HL-60/S4 treated with phorbol 12-myristate 13-acetate at 8.2 ng/mL for 4 days and 3 days (cell line): ENCODE measurements around the gene TTYH3.

Experiments
- in situ Hi-C: fragments of 300-500 bp; cut with MboI; formaldehyde crosslinking; loops from 2 replicates; pipeline ENCODE4 v1.15.0; 2022; ENCODE audit warnings: low sequenced_read_pairs

Gene TTYH3

DNA sequence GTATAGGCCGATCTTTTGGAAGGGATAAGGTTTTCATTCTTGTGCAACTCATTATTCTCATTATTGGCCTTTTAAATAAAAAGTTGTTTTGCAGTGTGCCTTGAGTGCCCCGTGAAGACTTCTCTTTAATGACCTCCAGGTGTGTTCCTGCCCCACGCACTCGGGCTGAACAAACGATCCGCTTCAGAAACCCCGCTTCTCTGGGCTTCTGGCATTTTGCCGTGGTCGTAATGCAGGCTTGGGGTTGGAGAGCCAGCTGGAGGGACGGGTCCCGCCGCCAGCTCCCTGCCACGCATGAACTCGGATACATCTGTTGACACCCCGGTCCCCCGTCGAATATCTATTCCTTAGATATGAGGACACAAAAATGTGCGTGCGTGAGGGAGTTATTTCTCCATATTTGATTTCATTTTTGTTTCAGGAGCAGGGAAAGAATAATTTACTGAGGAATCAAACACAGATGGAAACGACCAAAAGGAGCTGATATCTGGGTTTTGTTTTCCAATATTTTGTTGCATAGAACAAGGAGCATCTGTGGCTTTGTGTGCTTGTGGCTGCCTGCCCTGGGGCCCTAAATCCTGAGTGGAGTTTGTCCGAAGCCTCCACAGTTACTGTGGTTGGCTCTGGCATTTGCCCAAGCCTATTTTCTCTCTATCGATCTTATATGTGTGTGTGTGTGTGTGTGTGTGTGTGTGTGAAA is 17.0 kb upstream of the TTYH3 start:
- in situ Hi-C loops, result no loop called here

DNA sequence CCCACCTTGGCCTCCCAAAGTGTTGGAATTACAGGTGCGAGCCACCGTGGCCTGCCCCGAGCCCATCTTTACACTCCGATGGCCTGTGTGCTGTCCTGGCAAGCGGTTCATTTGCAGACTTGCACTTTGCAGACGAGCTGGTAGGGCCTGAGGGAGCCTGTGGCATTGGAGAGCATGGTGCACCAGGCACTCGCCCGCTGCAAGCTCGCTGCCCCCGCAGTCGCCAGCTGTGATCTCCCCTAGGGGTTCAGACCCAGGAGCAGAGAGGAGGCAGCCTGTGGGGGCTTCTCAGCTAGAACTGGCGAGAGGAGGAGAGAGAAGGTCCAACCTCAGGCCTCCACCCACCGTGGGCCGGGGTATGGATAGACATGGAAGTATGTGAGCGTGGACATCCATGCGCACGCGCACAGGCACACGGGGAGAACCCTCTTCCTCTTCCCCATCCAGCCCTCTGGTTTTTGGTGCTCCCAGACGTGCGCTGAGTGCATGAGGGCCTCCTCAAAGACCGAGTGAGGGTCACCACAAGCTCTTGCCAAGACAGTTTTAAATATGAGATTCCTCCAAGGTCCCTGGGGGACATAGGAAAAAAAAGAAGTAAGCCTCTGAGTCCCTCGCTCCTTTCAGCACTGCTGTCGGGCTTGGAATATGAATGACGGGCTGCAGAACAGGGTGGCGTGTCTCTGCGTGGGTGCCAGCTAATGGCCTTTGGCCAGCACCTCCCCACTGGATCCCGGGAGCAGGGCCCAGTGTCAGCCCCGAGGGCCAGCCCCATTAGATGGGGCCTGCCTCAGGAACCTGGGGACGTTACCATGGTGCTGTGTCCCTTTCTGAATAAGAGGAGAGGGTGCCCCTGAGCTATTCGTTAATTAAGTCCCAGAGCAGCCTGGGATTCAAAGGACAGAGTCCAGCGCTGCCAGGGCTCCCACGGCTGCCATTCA is 15.1 kb upstream of the TTYH3 start:
- in situ Hi-C loops, result no loop called here

DNA sequence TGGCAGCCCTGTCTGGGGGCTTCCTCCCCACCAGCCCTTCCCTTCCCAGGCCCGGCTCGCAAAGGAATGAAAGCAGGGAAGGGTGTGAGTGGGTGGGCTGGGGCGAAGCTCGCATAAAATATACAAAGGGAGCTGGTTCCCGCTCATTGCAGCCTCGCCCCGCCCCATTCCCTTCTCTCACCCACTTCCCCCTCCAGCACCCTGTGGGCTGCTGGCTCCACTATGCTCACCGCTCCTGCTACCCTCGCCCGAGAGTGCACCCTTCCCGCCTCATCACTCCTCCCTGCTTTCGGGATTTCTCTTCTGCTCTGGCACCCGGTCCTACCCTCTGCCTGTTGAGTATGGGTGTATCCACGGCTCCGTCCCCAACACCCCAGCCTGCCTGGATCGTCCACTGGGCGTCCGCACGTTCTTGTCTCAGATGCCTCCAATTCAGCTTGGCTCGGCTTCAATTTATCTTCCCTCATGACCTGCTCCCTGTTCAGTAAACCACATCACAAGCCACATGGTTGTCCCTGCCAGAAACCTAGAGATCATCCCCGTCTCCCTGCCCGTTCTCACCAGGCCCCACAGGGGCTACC is 14.4 kb upstream of the TTYH3 start:
- in situ Hi-C loops, result no loop called here

DNA sequence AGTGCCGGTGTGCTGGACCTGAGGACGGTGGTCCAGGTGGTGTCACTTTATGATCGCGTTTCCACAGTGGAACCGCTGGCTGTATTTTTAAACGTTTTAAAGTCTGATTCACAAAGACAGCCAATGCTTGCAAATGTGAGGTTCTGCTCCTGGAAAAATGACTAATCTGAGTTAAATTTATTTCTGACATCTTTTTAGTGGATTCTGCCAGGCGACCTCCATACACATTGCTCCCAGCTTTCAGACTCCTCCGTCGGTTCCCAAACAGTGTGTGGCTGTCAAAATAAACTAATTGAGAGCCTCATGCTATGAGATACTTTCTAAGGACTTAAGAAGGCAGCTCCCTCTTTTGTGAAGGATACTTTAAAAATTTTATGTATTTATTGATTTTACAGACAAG is 12.7 kb upstream of the TTYH3 start:
- in situ Hi-C loops, result no loop called here

DNA sequence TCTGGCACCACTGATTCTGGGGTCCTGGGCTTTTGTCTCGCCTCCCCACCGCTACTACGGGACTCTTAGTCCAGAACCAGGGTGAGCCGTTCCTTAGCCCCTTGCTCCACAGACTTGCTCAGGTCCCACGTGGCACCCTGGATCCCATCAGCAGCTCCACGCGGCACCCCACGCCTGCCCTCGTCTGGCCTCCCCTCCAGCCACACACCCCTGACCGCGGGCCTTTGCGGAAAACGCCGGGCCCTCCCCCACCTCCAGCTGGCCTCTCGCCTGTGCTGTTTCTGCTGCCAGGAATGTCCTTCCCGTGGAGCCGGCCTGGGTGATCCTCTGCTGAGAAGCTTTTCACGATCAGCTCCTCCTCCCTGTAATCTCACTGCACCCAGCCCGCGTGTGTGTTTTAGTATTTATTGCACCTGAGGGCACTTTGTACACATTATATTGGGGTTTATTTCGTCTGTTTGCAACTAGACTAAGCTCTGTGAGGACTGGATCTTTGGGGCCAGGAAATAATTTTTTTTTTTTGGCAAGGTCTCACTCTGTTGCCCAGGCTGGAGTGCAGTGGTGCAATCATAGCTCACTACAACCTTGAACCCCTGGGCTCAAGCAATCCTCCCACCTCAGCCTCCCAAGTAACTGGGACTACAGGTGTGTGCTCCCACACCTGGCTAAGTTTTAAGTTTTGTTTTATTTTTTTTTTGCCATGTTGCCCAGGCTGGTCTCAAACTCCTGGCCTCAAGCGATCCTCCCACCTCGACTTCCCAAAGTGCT is 10.5 kb upstream of the TTYH3 start:
- in situ Hi-C loops, result no loop called here

DNA sequence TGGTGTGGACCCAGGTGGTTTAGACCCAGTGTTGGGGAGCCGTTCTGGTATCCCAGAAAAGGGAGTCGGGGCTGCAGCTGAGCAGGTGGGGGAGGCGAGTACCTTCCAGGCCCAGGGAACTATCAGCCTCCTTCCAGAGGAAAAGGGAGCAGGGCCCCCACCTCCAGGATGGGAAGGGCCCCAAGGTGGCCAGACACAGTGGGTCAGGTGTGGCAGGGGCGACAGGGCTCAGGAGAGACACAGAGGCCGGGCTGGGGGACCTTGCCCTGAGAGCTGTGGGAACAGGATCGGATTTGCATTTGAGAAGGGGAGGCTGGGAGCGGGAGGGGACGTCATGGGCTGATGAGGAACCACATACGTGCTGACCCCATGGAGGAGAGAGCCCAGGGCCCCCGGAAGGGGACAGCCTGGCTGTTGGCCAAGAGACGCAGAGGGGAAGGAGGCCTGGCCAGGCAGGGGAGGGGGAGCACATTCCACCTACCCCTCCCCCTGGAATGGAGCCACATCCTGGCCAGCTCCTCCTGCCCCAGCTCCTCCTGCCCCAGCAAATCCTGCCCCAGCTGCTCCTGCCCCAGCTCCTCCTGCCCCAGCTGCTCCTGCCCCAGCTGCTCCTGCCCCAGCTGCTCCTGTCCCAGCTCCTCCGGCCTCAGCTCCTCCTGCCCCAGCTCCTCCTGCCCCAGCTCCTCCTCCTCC is 9.7 kb upstream of the TTYH3 start:
- in situ Hi-C loops, result no loop called here

DNA sequence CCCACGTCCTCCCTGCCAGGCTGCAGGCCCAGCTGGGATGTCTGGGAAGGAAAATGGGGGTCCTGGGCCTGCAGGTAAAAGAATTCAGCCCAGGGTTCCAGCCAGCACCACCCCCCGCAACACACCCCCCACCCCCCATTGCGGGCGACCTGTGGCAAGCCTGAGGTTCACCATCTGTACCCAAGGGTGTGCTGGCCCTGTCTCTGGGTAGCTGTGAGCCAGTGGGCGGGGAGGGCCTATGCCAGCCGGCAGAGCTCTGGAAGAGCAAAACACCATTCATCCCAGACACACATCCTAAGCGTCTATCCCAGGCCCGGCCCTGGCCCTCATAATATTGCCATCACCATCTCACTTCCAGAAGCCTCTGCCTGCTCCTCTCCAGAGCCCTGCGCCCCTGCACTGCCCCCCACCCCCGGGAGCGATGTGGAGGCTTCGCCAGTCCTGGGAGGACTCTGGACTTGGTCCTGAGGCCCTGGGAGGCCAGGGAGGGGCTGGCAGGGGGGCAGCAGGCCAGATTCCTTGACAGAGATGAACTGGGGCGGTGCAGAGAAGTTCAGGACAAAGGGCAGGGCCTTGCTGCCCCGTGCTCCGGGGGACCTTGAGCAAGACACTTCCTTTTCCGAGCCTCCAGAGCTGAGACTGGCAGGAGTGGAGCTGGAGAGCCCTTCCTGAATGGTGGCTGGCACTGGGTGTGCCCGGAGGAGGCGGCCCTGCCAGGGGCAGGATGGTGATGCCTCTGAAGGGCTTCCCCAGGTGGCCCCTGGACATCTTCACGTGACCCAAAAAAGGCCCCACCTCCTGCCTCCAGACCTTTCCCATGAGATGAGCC is 8.7 kb upstream of the TTYH3 start:
- in situ Hi-C loops, result no loop called here

DNA sequence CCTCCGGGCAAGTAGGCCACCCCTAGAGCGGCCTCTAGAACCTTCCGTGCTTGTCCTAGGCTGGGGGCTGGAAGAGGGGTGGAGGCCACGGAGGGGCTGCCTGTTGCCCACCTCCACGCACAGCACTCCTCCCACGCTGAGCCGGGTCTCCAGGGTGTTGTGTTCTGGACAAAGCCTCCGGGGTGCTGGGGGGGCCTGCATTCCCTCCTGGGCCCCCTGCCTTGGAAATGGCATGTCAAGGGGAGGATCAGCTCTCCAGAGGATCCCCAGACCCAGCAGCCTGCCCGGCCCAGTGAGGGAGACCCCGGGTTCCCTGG is 8.1 kb upstream of the TTYH3 start:
- in situ Hi-C loops, result no loop called here

DNA sequence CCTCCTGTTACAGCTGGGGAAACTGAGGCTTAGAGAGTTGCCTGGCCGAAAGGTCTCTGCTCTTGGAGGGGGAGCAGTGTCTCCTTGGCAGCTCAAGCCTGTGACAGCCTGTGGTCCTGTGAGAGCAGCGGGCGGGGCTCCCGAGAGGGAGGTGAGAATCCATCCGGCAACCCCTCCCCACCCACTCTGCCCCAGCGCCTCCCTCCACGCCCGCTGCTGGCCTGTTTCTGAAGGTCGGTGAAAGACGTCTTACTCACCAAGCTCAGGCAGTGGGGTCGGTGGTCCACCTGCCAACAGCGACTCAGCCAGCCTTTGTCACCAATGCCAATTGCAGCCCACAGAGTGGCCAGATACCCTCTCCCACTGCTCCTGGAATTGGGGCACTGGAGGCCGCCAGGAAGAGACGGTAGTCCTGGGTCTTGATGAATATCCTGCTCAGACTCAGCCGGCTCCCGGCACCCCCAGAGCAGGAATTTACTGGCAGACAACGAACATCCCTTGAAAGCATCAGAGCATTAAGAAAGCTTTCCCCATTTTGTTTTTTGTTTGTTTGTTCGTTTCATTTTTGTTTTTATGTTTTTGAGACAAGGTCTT is 7.4 kb upstream of the TTYH3 start:
- in situ Hi-C loops, result no loop called here

DNA sequence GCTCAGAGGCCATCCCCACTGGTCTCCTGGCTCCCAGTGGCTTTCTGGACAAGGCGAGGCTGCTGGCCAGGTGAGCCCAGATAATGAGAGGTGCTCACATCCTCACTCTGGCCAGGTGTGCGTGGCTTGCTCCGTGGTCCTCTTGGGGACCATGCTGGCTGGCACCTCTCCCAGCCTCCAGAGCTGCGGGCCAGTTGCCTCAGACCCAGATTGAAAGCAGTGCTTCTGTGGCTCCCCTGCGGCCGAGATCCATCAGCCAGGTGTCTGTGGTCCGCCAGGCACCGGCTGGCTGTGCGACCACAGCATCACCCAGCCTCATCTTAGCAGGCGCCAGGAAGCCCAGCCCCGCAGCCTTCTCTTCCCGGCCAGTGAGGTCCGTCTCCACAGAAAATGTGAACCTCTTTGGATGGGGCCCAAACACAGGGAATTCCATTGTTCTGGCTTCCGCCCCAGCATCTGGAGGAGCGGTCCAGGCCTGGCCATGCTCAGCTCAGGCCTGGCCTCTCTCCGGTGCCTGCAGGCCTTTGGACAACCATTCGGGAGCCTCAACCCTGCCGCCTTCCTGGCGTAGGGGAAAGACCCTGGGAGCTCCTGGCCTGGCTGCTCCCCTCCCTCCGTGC is 5.2 kb upstream of the TTYH3 start:
- in situ Hi-C loops, result no loop called here

DNA sequence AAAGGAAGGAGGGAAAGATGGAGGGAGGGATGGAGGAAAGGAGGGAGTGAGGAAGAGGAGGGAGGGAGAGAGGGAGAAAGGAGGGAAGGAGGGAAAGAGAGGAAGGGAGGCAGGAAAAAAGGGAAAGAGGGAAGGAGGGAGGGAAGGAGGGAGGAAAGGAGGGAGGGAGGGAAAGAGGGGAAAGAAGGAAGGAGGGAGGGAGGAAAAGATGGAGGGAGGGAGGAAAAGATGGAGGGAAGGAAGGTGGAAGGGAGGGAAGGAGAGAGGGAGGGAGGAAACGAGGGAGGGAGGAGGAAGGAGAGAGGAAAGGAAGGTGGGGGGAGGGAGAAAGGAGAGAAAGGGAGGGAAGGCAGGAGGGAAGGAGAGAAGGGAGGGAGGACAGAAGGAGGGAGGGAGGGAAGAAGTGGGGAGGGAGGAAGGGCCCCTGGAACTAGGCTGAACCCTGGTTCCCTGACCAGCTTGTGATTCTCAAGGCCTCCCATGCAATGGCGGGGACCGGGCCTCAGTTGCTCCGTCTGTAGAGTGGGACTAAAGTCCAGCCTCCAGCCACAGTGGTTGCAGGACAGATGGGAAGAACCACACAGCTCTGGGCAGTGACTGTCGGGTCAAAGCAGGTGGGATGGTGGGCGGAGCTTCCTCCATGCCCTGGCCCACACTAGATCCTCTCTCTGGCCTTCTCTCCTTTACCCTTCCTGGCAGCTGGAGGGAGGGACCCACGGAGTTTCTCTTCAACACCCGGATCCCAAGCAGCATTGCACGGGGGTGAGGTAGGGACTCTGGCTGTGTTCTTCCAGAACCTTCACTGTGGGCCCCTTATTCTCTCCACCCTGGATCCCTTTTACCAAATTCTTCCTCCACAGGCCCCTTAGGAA is 4.3 kb upstream of the TTYH3 start:
- in situ Hi-C loops, result no loop called here

DNA sequence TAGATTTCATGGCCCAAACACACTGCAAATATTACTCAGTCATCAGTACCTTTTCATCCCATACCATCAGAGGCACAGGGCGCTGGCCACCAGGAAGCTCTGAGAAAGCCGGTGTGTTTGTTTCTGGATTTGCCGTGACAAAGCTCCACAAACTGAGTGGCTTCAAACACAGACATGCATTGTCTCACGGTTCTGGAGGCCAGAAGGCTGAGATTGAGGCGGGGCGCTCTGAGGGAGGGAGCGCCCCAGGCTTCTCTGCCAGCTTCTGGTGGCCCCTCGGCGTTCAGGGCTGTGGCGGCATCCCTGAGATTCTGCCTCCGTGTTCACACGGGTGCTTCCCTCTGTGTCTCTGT is 3.7 kb upstream of the TTYH3 start:
- in situ Hi-C loops, result no loop called here

DNA sequence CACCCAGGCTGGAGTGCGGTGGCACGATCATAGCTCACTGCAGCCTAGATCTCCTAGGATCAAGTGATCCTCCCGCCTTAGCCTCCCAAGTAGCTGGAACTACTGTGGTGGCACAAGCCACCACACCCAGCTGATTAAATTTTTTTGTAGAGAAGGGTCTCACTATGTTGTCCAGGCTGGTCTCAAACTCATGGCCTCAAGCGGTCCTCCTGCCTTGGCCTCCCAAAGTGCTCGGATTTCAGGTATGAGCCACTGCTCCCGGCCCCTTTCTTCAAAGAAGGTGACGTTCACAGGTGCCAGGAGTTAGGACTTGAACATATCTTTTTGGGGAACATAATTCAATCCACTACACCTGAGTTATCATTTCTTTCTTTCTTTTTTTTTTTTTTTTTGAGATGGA is 2.9 kb upstream of the TTYH3 start:
- in situ Hi-C loops, result no loop called here

DNA sequence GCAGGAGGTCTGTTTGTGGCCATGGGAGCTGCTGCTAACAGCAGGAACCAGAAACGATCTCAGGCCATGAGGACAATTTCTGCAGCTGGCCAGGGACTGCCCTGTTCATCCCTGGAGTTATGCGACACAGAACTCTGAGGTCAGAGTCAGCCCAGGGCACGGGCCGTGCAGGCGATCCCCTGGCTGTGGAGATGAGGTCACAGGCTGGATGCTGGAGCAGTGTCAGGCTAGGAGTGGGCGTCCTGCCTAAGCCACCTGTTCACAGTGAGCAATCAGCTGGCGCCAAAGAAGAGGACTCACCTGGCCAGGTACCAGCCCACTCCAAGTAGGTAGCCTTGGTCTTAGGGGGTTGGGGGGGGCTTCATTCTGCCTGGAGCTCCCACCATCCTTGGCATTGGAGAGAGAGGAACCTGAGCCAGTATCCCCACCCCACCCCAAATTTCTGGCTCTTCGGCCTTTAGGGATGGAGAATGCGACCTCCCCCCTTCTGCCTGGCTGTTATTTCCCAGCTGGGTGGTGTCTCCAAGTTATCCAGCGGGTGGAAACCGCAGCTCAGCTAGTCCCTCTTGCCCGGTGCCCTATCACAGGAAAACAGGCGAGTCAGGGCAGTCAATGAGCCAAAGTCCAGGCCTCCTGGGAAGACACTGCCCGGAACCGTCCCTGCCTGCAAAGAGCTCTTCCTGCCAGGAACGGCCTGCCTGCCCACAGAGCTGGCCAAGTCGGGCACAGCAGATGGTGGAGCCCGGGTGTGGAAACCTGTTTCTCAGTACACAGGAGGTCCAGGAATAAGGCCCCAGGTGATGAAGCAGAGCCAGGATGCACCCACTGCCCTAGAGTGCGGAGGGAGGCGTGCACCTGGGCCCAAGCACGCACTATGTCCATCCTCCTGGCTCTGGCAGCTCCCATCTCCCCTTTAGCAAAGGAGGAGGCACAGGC is 1.8 kb upstream of the TTYH3 start:
- in situ Hi-C loops, result no loop called here

DNA sequence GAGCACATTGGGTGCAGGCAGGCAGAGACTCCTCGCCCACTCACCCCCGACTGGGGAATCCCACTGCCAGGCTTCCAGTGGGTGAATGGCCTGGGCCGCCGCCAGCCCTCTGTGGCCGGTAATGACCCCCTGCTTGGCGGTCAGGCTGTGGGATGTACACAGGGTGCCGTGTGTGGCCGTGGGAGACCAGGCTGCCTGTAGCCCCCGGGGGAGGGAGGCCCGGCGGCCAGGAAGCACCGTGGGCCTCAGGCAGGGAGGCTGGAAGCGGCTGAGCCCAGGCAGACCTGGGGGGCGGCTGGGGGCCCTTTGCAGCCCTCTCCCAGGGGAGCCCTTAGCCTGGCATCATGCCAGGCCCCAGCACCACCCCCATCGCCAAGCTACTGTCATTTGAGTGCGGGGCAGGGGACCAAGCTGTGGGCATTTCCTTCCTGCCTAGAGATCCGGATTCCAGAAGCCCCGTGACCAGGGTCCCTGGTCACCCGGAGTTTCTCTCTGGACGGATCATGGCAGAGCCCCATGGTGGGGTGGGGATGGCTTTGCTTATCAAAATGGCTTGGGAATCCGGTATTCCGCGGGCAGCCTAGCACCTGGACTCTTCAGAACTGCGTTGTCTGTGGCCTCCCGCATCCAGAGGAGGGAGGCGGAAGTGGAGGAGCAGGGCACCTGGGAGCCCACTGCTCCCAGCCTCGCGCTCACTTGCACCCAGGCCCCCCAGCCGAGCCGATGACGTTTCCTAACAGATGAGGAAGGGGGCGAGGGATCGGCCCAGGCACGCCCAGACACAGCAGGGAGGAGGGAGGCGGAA is 1.1 kb downstream of the TTYH3 start:
- in situ Hi-C loops, result no loop called here

DNA sequence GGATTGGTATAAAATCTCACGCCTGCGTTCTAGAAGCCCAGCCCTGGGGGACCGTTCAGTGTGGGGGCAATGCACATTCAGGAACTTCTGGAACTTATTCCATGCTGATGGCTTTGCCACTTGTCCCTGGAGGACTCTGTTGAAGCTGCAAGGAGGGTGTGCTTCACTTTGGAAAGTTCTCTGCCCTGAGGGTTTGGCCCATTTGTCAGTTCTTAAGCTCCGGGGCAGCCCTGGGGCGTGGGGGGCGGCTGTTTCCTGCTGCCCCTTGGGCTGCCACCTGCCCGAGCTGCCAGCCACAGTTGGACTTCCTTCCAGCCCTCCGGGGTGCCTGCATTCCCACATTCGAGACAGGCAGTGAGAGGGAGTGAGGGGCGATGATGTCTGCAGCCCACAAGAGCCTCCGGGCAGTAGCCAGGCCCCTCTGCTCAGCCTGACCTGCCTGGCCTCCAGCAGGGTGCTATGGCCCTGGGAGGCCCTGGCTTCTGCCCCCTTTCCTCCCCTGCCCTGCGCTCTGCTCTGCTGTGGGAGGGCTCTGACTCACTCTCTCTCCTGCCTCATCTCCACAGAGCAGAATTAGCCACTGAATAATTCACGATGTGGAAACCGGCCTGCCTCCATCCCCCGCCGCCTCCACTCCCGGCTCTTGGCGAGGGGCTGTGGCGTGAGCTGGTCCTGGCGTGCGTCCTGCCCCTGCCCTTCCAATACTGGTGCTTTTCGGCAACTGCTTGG is 1.9 kb downstream of the TTYH3 start:
- in situ Hi-C loops, result no loop called here
